K562 (cell line): Measurements from ENCODE around the gene SOX18. TPM values are rescaled to one million over a fixed set of nuclear protein-coding genes. Genes with fewer than 3 reads are reported as not detected.

Experiments
- ARID4B ChIP-seq: sonication (generic); formaldehyde crosslinking; IDR thresholded peaks from 2 replicates; pipeline ENCODE4 v1.8.0; 2022; ENCODE audit warnings: mild to moderate bottlenecking, missing genetic modification reagents
- CBFA2T3 ChIP-seq: fragments of 450-650 bp; IDR thresholded peaks from 2 replicates; pipeline ENCODE4 v1.6.1; 2017
- GATA2 ChIP-seq: sonication (generic); formaldehyde crosslinking; IDR thresholded peaks from 2 replicates; pipeline ENCODE4 v1.4.0; 2020; ENCODE audit warnings: mild to moderate bottlenecking, missing genetic modification reagents
- KHSRP ChIP-seq: fragments of 450-650 bp; IDR thresholded peaks from 2 replicates; pipeline ENCODE4 v1.6.1; 2017
- RFX1 ChIP-seq: fragments of 450-650 bp; IDR thresholded peaks from 2 replicates; pipeline ENCODE4 v1.6.1; 2016; ENCODE audit warnings: mild to moderate bottlenecking, moderate library complexity
- UBTF ChIP-seq, 2 experiments: IDR thresholded peaks; 2 replicates each; pipeline ENCODE4 v1.6.1; 2012; ENCODE audit warnings: improper control_type of control experiment in 2 of 2, low read depth in 2 of 2, low read length in 2 of 2, borderline replicate concordance in 1 of 2
- polyA plus RNA-seq, 8 experiments: library from polyadenylated mRNA; depleted of rRNA in 4 of 8; stranded (reverse) in 5 of 8; unstranded in 3 of 8; fragments of >200 nt; fragmentation: Nextera tagmentation in 2 of 8; fragmentation: Illumina TruSeq in 1 of 8; extraction: Ambion mirVana in 2 of 8; extraction: Trizol in 1 of 8; gene quantifications; 2 replicates each; pipeline versions ENCODE4 v1.2.1 to v1.2.3, GENCODE V29; 2011 to 2014; ENCODE audit warnings: inconsistent platforms in 1 of 8, missing spikeins in 1 of 8
- total RNA-seq, 7 experiments: library from RNA; depleted of rRNA in 6 of 7; stranded (reverse); fragments of >200 nt in 6 of 7; fragmentation: Illumina TruSeq in 2 of 7; extraction: Trizol in 2 of 7; gene quantifications; 2 replicates each; pipeline versions ENCODE4 v1.2.1 to v1.2.3, GENCODE V29; 2011 to 2021; ENCODE audit warnings: low replicate concordance in 1 of 7

Gene SOX18
- total and polyA plus RNA-seq, 9 of the 15 experiments (the other 6 are each of a cell fraction or from before 2014, with no cell fraction given): 0.15 to 19.8 (median 0.33) TPM

- TF ChIP-seq ARID4B (CRISPR knock-in tag) (no peak), GATA2 (CRISPR knock-in tag) (no peak), UBTF (IDR thresholded peaks at IDR 0.05; ENCODE audit: borderline replicate concordance in 1 of 2, low read depth in 2 of 2, low read length in 2 of 2) (no peak), KHSRP (no peak), CBFA2T3 (peak; percentile 23; the same call in 1 of the 2 replicates), RFX1 (no peak)
These were observed 15.4 kb downstream of the SOX18 start (continued) for GRCh38 chr20:64033981-64034493.
